ENCODE measurements around the gene SDHD. TPM values are rescaled to one million over a fixed set of nuclear protein-coding genes. Genes with fewer than 3 reads are reported as not detected.

Gene SDHD
- total and polyA plus RNA-seq, 9 of the 15 experiments (the other 6 are each of a cell fraction or from before 2014, with no cell fraction given), result 150 to 1,225 (median 215) TPM

- TF ChIP-seq PHF20 (IDR thresholded peaks at IDR 0.05; ENCODE audit: partially characterized antibody) (peak; percentile 95), CHAMP1 (IDR thresholded peaks at IDR 0.05) (no peak), ATF7 (IDR thresholded peaks at IDR 0.05) (peak; percentile 68), NR4A1 (CRISPR knock-in tag; IDR thresholded peaks at IDR 0.05) (no peak), NR4A1 (tag; IDR thresholded peaks at IDR 0.05) (no peak), IRF1 (CRISPR knock-in tag; IDR thresholded peaks at IDR 0.05; ENCODE audit: borderline replicate concordance) (no peak), ZNF609 (CRISPR knock-in tag; IDR thresholded peaks at IDR 0.05; ENCODE audit: borderline replicate concordance) (peak; percentile 31; the same call in 1 of the 2 replicates), ZMIZ1 (IDR thresholded peaks at IDR 0.05; ENCODE audit: low read depth in 2 of 2, low read length in 2 of 2) (no peak), BCL6 (CRISPR knock-in tag; IDR thresholded peaks at IDR 0.05) (no peak), ZNF197 (CRISPR knock-in tag; IDR thresholded peaks at IDR 0.05; ENCODE audit: low read depth) (no peak), FOXP4 (CRISPR knock-in tag; IDR thresholded peaks at IDR 0.05; ENCODE audit: borderline replicate concordance) (peak; percentile 63; the same call in 1 of the 2 replicates)
Observed at GRCh38 chr11:112086422-112087191, at the start of gene SDHD, which contains the start of gene TIMM8B (continued).

Measured in K562 (cell line).